Keratinocyte (primary cell): ENCODE data around the gene MICAL3. TPM values are rescaled to one million over a fixed set of nuclear protein-coding genes. Genes with fewer than 3 reads are reported as not detected.

Experiments
- DNase-seq: peaks from one replicate; pipeline ENCODE4 v3.0.0-alpha.2; 2011; ENCODE audit warnings: low read depth, missing footprints, low spot score
- FAIRE-seq: peaks from 2 replicates; lab custom pipeline; 2011; peaks lifted over from hg19 to GRCh38; lab: Jason Lieb, UNC
- H2AFZ ChIP-seq: 2 replicates; pipeline ENCODE4 v1.6.0; 2012; ENCODE audit warnings: low read length, control low read depth, inconsistent platforms; ENCODE audit not compliant: control insufficient read depth
- H3K27ac ChIP-seq: 2 replicates; pipeline ENCODE4 v1.5.1; 2011; ENCODE audit warnings: low read length; ENCODE audit not compliant: control insufficient read depth, insufficient read depth
- H3K27me3 ChIP-seq: 3 replicates; pipeline ENCODE4 v1.6.0; 2011; ENCODE audit warnings: low read length; ENCODE audit not compliant: control insufficient read depth, insufficient read depth; ENCODE audit errors: extremely low read depth
- H3K36me3 ChIP-seq, 2 experiments: 2 replicates in 1 of 2; 3 replicates in 1 of 2; pipeline ENCODE4 v1.5.1; 2011; ENCODE audit warnings: low read length in 2 of 2, mild to moderate bottlenecking in 1 of 2; ENCODE audit not compliant: control insufficient read depth in 2 of 2, insufficient read depth in 2 of 2; ENCODE audit errors: extremely low read depth in 1 of 2
- H3K4me1 ChIP-seq: 3 replicates; pipeline ENCODE4 v1.5.1; 2011; ENCODE audit warnings: low read length; ENCODE audit not compliant: control insufficient read depth, insufficient read depth; ENCODE audit errors: extremely low read depth
- H3K4me2 ChIP-seq: 3 replicates; pipeline ENCODE4 v1.6.0; 2011; ENCODE audit warnings: low read depth, low read length; ENCODE audit not compliant: control insufficient read depth, insufficient read depth; ENCODE audit errors: extremely low read depth
- H3K4me3 ChIP-seq, 3 experiments: fragments of 200-600 bp in 1 of 3; sonication (generic) in 1 of 3; 2 replicates in 2 of 3; 3 replicates in 1 of 3; pipeline ENCODE4 v1.5.1; 2011 to 2016; ENCODE audit warnings: low read length in 3 of 3, mild to moderate bottlenecking in 3 of 3, control low read depth in 2 of 3, inconsistent platforms in 1 of 3, low read depth in 1 of 3, mixed read lengths in 1 of 3, mixed run types in 1 of 3, moderate library complexity in 1 of 3; ENCODE audit not compliant: control insufficient read depth in 2 of 3, insufficient read depth in 2 of 3; ENCODE audit errors: extremely low read depth in 1 of 3
- H3K79me2 ChIP-seq: 2 replicates; pipeline ENCODE4 v1.6.0; 2012; ENCODE audit warnings: low read length; ENCODE audit not compliant: control insufficient read depth, insufficient read depth
- H3K9ac ChIP-seq: 3 replicates; pipeline ENCODE4 v1.6.0; 2011; ENCODE audit warnings: low read length; ENCODE audit not compliant: control insufficient read depth, insufficient read depth; ENCODE audit errors: extremely low read depth
- H3K9me1 ChIP-seq: 3 replicates; pipeline ENCODE4 v1.6.0; 2011; ENCODE audit warnings: low read length; ENCODE audit not compliant: control insufficient read depth, insufficient read depth; ENCODE audit errors: extremely low read depth
- H3K9me3 ChIP-seq: 2 replicates; pipeline ENCODE4 v1.5.1; 2012; ENCODE audit warnings: low read depth, low read length; ENCODE audit not compliant: control insufficient read depth
- H4K20me1 ChIP-seq: 3 replicates; pipeline ENCODE4 v1.6.0; 2011; ENCODE audit warnings: low read length; ENCODE audit not compliant: control insufficient read depth, insufficient read depth; ENCODE audit errors: extremely low read depth
- CTCF ChIP-seq, 3 experiments: IDR thresholded peaks in 1 of 3; conservative IDR thresholded peaks in 1 of 3; optimal IDR thresholded peaks in 1 of 3; 2 replicates in 2 of 3; 3 replicates in 1 of 3; pipeline versions ENCODE3 to v1.5.1; 2011; ENCODE audit warnings: low read length in 3 of 3, mild to moderate bottlenecking in 3 of 3, moderate library complexity in 2 of 3, control low read depth in 1 of 3, inconsistent platforms in 1 of 3; ENCODE audit not compliant: insufficient read depth in 2 of 3; ENCODE audit errors: extremely low read depth in 1 of 3
- EZH2 ChIP-seq: IDR thresholded peaks from one replicate; pipeline ENCODE4 v1.6.1; 2012; ENCODE audit warnings: inconsistent platforms, mild to moderate bottlenecking, low read length, moderate library complexity
- dilution Hi-C: fragments of 300-500 bp; cut with MboI; formaldehyde crosslinking; loops from one replicate; pipeline ENCODE4 v1.7.0; 2020; ENCODE audit warnings: low sequenced_read_pairs; ENCODE audit not compliant: extremely low pct_ligation_motif_present
- polyA plus RNA-seq, 5 experiments: library from polyadenylated mRNA; depleted of rRNA in 3 of 5; stranded (reverse) in 3 of 5; stranded (forward) in 1 of 5; unstranded in 1 of 5; fragments of >200 nt; gene quantifications; 1 replicate in 1 of 5; 2 replicates in 3 of 5; 3 replicates in 1 of 5; pipeline versions ENCODE4 v1.2.1 to v1.2.3, GENCODE V29; 2011 to 2012; ENCODE audit warnings: missing spikeins in 2 of 5, low read depth in 1 of 5, low replicate concordance in 1 of 5

The MICAL3 gene
- polyA plus RNA-seq, 1 donor (not counting 4 experiments of a cell fraction or from before 2014, with no cell fraction given) = 27.9 TPM

- H3K27ac ChIP-seq = no peak overlapping the region
- no peaks in the 10 kb centered on the region for H3K9me3 ChIP-seq
- FAIRE-seq = no peak
- H3K9me1 ChIP-seq = peaks cover 2% of the 10 kb centered on the region
- no peaks in the 10 kb centered on the region for H3K79me2 ChIP-seq
- no peak for TF ChIP-seq EZH2
- TF ChIP-seq CTCF (optimal IDR thresholded peaks at IDR 0.05 in 1 of 3, IDR thresholded peaks at IDR 0.05 in 1 of 3, conservative IDR thresholded peaks at IDR 0.05 in 1 of 3; ENCODE audit: extremely low read depth in 1 of 3, insufficient read depth in 2 of 3, low read length in 3 of 3) = no peak
- H4K20me1 ChIP-seq = no peaks in the 10 kb centered on the region
- no peak for DNase-seq
- no peaks in the 10 kb centered on the region for H3K4me1 ChIP-seq
- H2AFZ ChIP-seq = no peak overlapping the region
- H3K4me2 ChIP-seq = no peak overlapping the region
- H3K4me3 ChIP-seq = no peak overlapping the region
- no peaks in the 10 kb centered on the region for H3K27me3 ChIP-seq
- peaks cover 36 to 46% of the 10 kb centered on the region in 2 experiments for H3K36me3 ChIP-seq
- dilution Hi-C loops = no loop called here
- H3K9ac ChIP-seq = no peak overlapping the region
Observed at GRCh38 chr22:17815703-17816254, 208.6 kb downstream of the MICAL3 start.

- no peak overlapping the region for H3K9ac ChIP-seq
- FAIRE-seq = no peak
- H3K79me2 ChIP-seq = no peaks in the 10 kb centered on the region
- H4K20me1 ChIP-seq = no peaks in the 10 kb centered on the region
- no peak overlapping the region for H3K27ac ChIP-seq
- no peak for DNase-seq
- H3K4me2 ChIP-seq = no peak overlapping the region
- no peaks in the 10 kb centered on the region for H3K4me1 ChIP-seq
- no peak for TF ChIP-seq EZH2
- no peak for TF ChIP-seq CTCF (optimal IDR thresholded peaks at IDR 0.05 in 1 of 3, IDR thresholded peaks at IDR 0.05 in 1 of 3, conservative IDR thresholded peaks at IDR 0.05 in 1 of 3; ENCODE audit: extremely low read depth in 1 of 3, insufficient read depth in 2 of 3, low read length in 3 of 3)
- peaks cover 37 to 50% of the 10 kb centered on the region in 2 experiments for H3K36me3 ChIP-seq
- no peak overlapping the region for H2AFZ ChIP-seq
- dilution Hi-C loops = no loop called here
- H3K27me3 ChIP-seq = no peaks in the 10 kb centered on the region
- H3K4me3 ChIP-seq = no peak overlapping the region
- no peaks in the 10 kb centered on the region for H3K9me3 ChIP-seq
- peaks cover 2% of the 10 kb centered on the region for H3K9me1 ChIP-seq
Observed at GRCh38 chr22:17814830-17815229, 209.5 kb downstream of the MICAL3 start.
